Astrocyte (in vitro differentiated cells and primary cell): Measurements from ENCODE around the gene ECM1. TPM values are rescaled to one million over a fixed set of nuclear protein-coding genes. Genes with fewer than 3 reads are reported as not detected.

Experiments used
- DNase-seq: peaks from one replicate; pipeline ENCODE4 v3.0.0-alpha.2; 2010; ENCODE audit warnings: low read depth
- FAIRE-seq: peaks from 2 replicates; lab custom pipeline; 2011; peaks lifted over from hg19 to GRCh38; lab: Jason Lieb, UNC
- H2AFZ ChIP-seq: 2 replicates; pipeline ENCODE4 v1.6.0; 2012; ENCODE audit warnings: low read depth, low read length, inconsistent platforms
- H3K27ac ChIP-seq: 2 replicates; pipeline ENCODE4 v1.5.1; 2011; ENCODE audit warnings: low read depth, low read length, inconsistent platforms
- H3K27me3 ChIP-seq: 2 replicates; pipeline ENCODE4 v1.6.0; 2011; ENCODE audit warnings: low read length, inconsistent platforms; ENCODE audit not compliant: insufficient read depth
- H3K36me3 ChIP-seq: 2 replicates; pipeline ENCODE4 v1.5.1; 2011; ENCODE audit warnings: low read length, inconsistent platforms; ENCODE audit not compliant: insufficient read depth
- H3K4me1 ChIP-seq: 2 replicates; pipeline ENCODE4 v1.5.1; 2011; ENCODE audit warnings: low read length, inconsistent platforms; ENCODE audit not compliant: insufficient read depth
- H3K4me2 ChIP-seq: 2 replicates; pipeline ENCODE4 v1.6.0; 2012; ENCODE audit warnings: low read length, inconsistent platforms
- H3K4me3 ChIP-seq: 2 replicates; pipeline ENCODE4 v1.5.1; 2011; ENCODE audit warnings: low read depth, mild to moderate bottlenecking, low read length, inconsistent platforms; ENCODE audit not compliant: insufficient read depth
- H3K79me2 ChIP-seq: 2 replicates; pipeline ENCODE4 v1.6.0; 2012; ENCODE audit warnings: mild to moderate bottlenecking, low read length, inconsistent platforms; ENCODE audit not compliant: insufficient read depth
- H3K9ac ChIP-seq: 2 replicates; pipeline ENCODE4 v1.6.0; 2012; ENCODE audit warnings: mild to moderate bottlenecking, low read length, inconsistent platforms
- H3K9me3 ChIP-seq: 2 replicates; pipeline ENCODE4 v1.5.1; 2012; ENCODE audit warnings: low read depth, mild to moderate bottlenecking, low read length, inconsistent platforms; ENCODE audit not compliant: insufficient read depth
- H4K20me1 ChIP-seq: 2 replicates; pipeline ENCODE4 v1.6.0; 2012; ENCODE audit warnings: low read length, inconsistent platforms; ENCODE audit not compliant: insufficient read depth
- H3K27ac Mint-ChIP-seq: one replicate; pipeline ENCODE4 v1.8.0; 2021; ENCODE audit warnings: mild to moderate bottlenecking, mixed read lengths; ENCODE audit not compliant: unreplicated experiment
- H3K27me3 Mint-ChIP-seq: one replicate; pipeline ENCODE4 v1.8.0; 2021; ENCODE audit warnings: low read depth, mixed read lengths; ENCODE audit not compliant: unreplicated experiment
- H3K36me3 Mint-ChIP-seq: one replicate; pipeline ENCODE4 v1.8.0; 2021; ENCODE audit warnings: low read depth, mixed read lengths; ENCODE audit not compliant: unreplicated experiment
- H3K4me1 Mint-ChIP-seq: one replicate; pipeline ENCODE4 v1.8.0; 2021; ENCODE audit warnings: low read depth, mixed read lengths; ENCODE audit not compliant: unreplicated experiment
- H3K4me3 Mint-ChIP-seq: one replicate; pipeline ENCODE4 v1.8.0; 2021; ENCODE audit warnings: mild to moderate bottlenecking, moderate library complexity, mixed read lengths; ENCODE audit not compliant: unreplicated experiment
- H3K9me3 Mint-ChIP-seq: one replicate; pipeline ENCODE4 v1.8.0; 2021; ENCODE audit warnings: mild to moderate bottlenecking, mixed read lengths; ENCODE audit not compliant: unreplicated experiment
- EZH2 ChIP-seq: IDR thresholded peaks from 2 replicates; pipeline ENCODE4 v1.6.1; 2012; ENCODE audit warnings: mild to moderate bottlenecking, low read length, inconsistent platforms; ENCODE audit not compliant: insufficient read depth
- total RNA-seq: library from RNA; stranded (reverse); gene quantifications from 2 replicates; pipeline ENCODE4 v1.2.1, GENCODE V29; 2021
- TF ChIP-seq, protein P1 (sequence below): IDR thresholded peaks from 2 replicates; pipeline ENCODE4 v1.5.1; 2011; ENCODE audit warnings: low read depth, mild to moderate bottlenecking, inconsistent platforms, low read length, moderate library complexity; ENCODE audit not compliant: insufficient read depth

ECM1 gene
- total RNA-seq, 1 donor from 2014 or later: 26.0 TPM

DNA sequence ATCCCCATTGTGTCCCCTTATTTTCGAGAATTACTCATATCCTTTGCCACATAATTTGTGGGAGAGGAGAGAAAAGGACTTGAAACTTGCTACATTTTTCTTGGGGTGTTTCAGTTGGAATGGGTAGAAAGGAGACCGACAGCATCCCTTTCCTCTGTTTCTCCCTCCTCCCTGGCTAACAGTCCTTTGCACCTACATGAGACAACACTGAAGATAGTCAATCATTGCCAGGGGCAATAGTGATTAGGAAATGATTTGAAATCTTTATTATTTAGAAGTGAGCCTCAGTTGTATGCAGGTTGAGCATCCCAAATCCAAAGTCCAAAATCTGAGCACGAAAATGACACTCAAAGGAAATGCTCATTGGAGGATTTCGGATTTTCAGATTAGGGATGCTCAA is 28.5 kb upstream of the ECM1 start:
- no peak overlapping the region for H2AFZ ChIP-seq
- TF ChIP-seq, protein P1, sequence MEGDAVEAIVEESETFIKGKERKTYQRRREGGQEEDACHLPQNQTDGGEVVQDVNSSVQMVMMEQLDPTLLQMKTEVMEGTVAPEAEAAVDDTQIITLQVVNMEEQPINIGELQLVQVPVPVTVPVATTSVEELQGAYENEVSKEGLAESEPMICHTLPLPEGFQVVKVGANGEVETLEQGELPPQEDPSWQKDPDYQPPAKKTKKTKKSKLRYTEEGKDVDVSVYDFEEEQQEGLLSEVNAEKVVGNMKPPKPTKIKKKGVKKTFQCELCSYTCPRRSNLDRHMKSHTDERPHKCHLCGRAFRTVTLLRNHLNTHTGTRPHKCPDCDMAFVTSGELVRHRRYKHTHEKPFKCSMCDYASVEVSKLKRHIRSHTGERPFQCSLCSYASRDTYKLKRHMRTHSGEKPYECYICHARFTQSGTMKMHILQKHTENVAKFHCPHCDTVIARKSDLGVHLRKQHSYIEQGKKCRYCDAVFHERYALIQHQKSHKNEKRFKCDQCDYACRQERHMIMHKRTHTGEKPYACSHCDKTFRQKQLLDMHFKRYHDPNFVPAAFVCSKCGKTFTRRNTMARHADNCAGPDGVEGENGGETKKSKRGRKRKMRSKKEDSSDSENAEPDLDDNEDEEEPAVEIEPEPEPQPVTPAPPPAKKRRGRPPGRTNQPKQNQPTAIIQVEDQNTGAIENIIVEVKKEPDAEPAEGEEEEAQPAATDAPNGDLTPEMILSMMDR: no peak
- no peak for TF ChIP-seq EZH2
- H3K4me1 Mint-ChIP-seq: peaks cover 21% of the 10 kb centered on the region
- no peaks in the 10 kb centered on the region for H3K27me3 ChIP-seq
- no peaks in the 10 kb centered on the region for H3K36me3 ChIP-seq
- FAIRE-seq (no peak), DNase-seq (no peak)
- no peaks in the 10 kb centered on the region for H3K27me3 Mint-ChIP-seq
- H3K4me1 ChIP-seq: peaks cover 9% of the 10 kb centered on the region
- H3K9ac ChIP-seq: no peak overlapping the region
- H3K9me3 ChIP-seq: no peaks in the 10 kb centered on the region
- H3K27ac ChIP-seq: no peak overlapping the region
- H3K27ac Mint-ChIP-seq: no peak overlapping the region
- H3K4me3 ChIP-seq: no peak overlapping the region
- H4K20me1 ChIP-seq: no peaks in the 10 kb centered on the region
- no peaks in the 10 kb centered on the region for H3K36me3 Mint-ChIP-seq
- no peak overlapping the region for H3K4me3 Mint-ChIP-seq
- H3K4me2 ChIP-seq: no peak overlapping the region
- H3K9me3 Mint-ChIP-seq: no peaks in the 10 kb centered on the region
- no peaks in the 10 kb centered on the region for H3K79me2 ChIP-seq

DNA sequence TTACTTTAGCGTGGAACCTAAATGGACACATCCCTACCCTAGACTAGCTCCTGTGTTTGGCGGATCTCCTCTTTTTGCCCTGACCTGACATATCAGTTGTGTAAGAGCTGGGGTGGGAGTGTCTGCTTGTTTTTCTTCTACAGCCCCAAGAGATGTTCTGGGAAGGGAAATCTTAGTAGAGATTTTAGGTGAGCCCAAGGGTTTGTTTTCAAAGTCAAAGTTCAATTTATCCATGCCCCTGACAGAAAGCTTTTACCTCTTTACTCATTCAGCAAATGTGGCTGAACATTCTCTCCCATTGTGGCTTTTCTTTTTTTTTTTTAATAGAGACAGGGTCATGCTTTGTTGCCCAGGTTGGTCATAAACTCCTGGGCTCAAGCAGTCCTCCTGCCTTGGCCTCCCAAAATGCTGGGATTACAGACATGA is 28.0 kb upstream of the ECM1 start:
- TF ChIP-seq, protein P1: no peak
- TF ChIP-seq EZH2: no peak
- FAIRE-seq (no peak), DNase-seq (no peak)
- Histone ChIP-seq H3K4me2 (no peak overlapping the region), H4K20me1 (no peaks in the 10 kb centered on the region), H3K9me3 (no peaks in the 10 kb centered on the region), H3K36me3 (no peaks in the 10 kb centered on the region), H3K79me2 (no peaks in the 10 kb centered on the region), H3K4me3 (no peak overlapping the region), H3K9ac (no peak overlapping the region), H3K4me1 (peaks cover 9% of the 10 kb centered on the region), H3K27me3 (no peaks in the 10 kb centered on the region), H2AFZ (no peak overlapping the region), H3K27ac (no peak overlapping the region)
- H3K4me3 Mint-ChIP-seq: no peak overlapping the region
- H3K27ac Mint-ChIP-seq: peak overlapping the region; percentile 71
- peaks cover 17% of the 10 kb centered on the region for H3K4me1 Mint-ChIP-seq
- no peaks in the 10 kb centered on the region for H3K36me3 Mint-ChIP-seq
- no peaks in the 10 kb centered on the region for H3K9me3 Mint-ChIP-seq
- H3K27me3 Mint-ChIP-seq: no peaks in the 10 kb centered on the region

- Histone ChIP-seq H3K9me3 (no peaks in the 10 kb centered on the region), H4K20me1 (no peaks in the 10 kb centered on the region), H3K27ac (no peak overlapping the region), H3K4me1 (peaks cover 7% of the 10 kb centered on the region), H3K27me3 (no peaks in the 10 kb centered on the region), H3K9ac (no peak overlapping the region), H3K4me3 (no peak overlapping the region), H3K4me2 (peak overlapping the region; percentile 31), H3K79me2 (peaks cover 14% of the 10 kb centered on the region), H2AFZ (peak overlapping the region; percentile 8), H3K36me3 (peaks cover 4% of the 10 kb centered on the region)
- no peak for FAIRE-seq
- Mint-ChIP-seq H3K4me3 (no peak overlapping the region), H3K4me1 (peaks cover 2% of the 10 kb centered on the region), H3K27ac (no peak overlapping the region), H3K36me3 (no peaks in the 10 kb centered on the region), H3K9me3 (no peaks in the 10 kb centered on the region), H3K27me3 (no peaks in the 10 kb centered on the region)
- no peak for TF ChIP-seq EZH2
- TF ChIP-seq, protein P1: no peak
- peak; percentile 45 for DNase-seq
Observed at GRCh38 chr1:150484431-150484830, 23.5 kb upstream of the ECM1 start.
